Liver (tissue), 3 donors: ENCODE measurements around the gene ZNF697.

Source experiments
- CTCF ChIP-seq: fragments of 150-350 bp; IDR thresholded peaks from 2 replicates; pipeline ENCODE4 v1.5.1; 2017; ENCODE audit warnings: improper control_type of control experiment, low read depth, low read length; ENCODE audit not compliant: missing input control
- FOXA1 ChIP-seq: IDR thresholded peaks from 2 replicates; pipeline ENCODE4 v1.6.1; 2016; ENCODE audit warnings: antibody characterized with exemption
- REST ChIP-seq: IDR thresholded peaks from 2 replicates; pipeline ENCODE4 v1.6.1; 2016; ENCODE audit warnings: antibody characterized with exemption, mild to moderate bottlenecking
- RXRA ChIP-seq, 2 donors: IDR thresholded peaks; 2 replicates each; pipeline ENCODE4 v1.6.1; 2017 to 2018; ENCODE audit warnings: antibody characterized with exemption in 2 of 2, mild to moderate bottlenecking in 1 of 2
- TAF1 ChIP-seq: conservative IDR thresholded peaks from 2 replicates; pipeline ENCODE4 v1.6.1; 2016; ENCODE audit warnings: antibody characterized with exemption, mild to moderate bottlenecking
- YY1 ChIP-seq: IDR thresholded peaks from 2 replicates; pipeline ENCODE4 v1.6.1; 2016; ENCODE audit warnings: antibody characterized with exemption, mild to moderate bottlenecking
- donor health status: healthy.
- donor health status: healthy.

GRCh38 chr1:119634016-119634415, 14.1 kb downstream of the ZNF697 start:
- TF ChIP-seq TAF1 = no peak
- no peak for TF ChIP-seq RXRA (IDR thresholded peaks at IDR 0.05)
- no peak for TF ChIP-seq YY1
- TF ChIP-seq REST = no peak
- TF ChIP-seq CTCF = no peak
- no peak for TF ChIP-seq FOXA1
